HepG2 (cell line): ENCODE data around the gene LRRN1. TPM values are rescaled to one million over a fixed set of nuclear protein-coding genes. Genes with fewer than 3 reads are reported as not detected.

Experiments used
- ATAC-seq: fragments of 200-7000 bp; cut with Tn5 transposase; 3 replicates; pipeline ENCODE4 v1.9.1; 2020; ENCODE audit warnings: mild to moderate bottlenecking, moderate library complexity
- BruUV-seq: library from RNA; stranded (reverse); fragments of 400-500 nt; replicated peaks from 2 replicates; lab custom pipeline; 2021; lab: Mats Ljungman, UMichigan
- CTCF ChIA-PET: fragments of 300-600 bp; formaldehyde crosslinking; extraction: SDS; loops from one replicate; lab custom pipeline; 2021; ENCODE audit warnings: low total read pairs, inconsistent platforms, low intra/inter-chr PET ratio; lab: Yijun Ruan, JAX
- POLR2A ChIA-PET: fragments of 350-600 bp; sonication (Branson Sonifier 250); formaldehyde crosslinking; loops from one replicate; lab custom pipeline; 2020; ENCODE audit warnings: antibody characterized with exemption, inconsistent platforms; lab: Yijun Ruan, JAX
- DNase-seq: peaks from one replicate; pipeline ENCODE4 v3.0.0-alpha.2; 2015; ENCODE audit warnings: low spot score
- FAIRE-seq: peaks from 3 replicates; lab custom pipeline; 2011; peaks lifted over from hg19 to GRCh38; lab: Jason Lieb, UNC
- H2AFZ ChIP-seq: one replicate; pipeline ENCODE4 v1.6.1; 2011; ENCODE audit warnings: low read length, inconsistent platforms
- H3K27ac ChIP-seq: fragments of 300-600 bp; 3 replicates; pipeline ENCODE4 v1.8.0; 2011; ENCODE audit warnings: mixed run types, mild to moderate bottlenecking, mixed read lengths, low read length, inconsistent platforms; ENCODE audit not compliant: insufficient read depth; ENCODE audit errors: extremely low read length
- H3K27me3 ChIP-seq, 2 experiments: fragments of 200-600 bp in 1 of 2; 2 replicates in 1 of 2; 3 replicates in 1 of 2; pipeline versions ENCODE4 v1.6.0 to v1.8.0; 2011; ENCODE audit warnings: low read length in 2 of 2, mild to moderate bottlenecking in 2 of 2, moderate library complexity in 2 of 2, inconsistent platforms in 1 of 2; ENCODE audit not compliant: insufficient read depth in 2 of 2, control insufficient read depth in 1 of 2
- H3K36me3 ChIP-seq, 2 experiments: fragments of 200-600 bp in 1 of 2; replicated peaks in 1 of 2; 2 replicates in 1 of 2; 3 replicates in 1 of 2; pipeline versions ENCODE4 v1.5.1 to v1.8.0; 2011; ENCODE audit warnings: low read length in 2 of 2, inconsistent platforms in 1 of 2; ENCODE audit not compliant: insufficient read depth in 2 of 2, control insufficient read depth in 1 of 2
- H3K4me1 ChIP-seq: 2 replicates; pipeline ENCODE4 v1.5.1; 2012; ENCODE audit warnings: low read length, inconsistent platforms; ENCODE audit not compliant: insufficient read depth
- H3K4me2 ChIP-seq: 2 replicates; pipeline ENCODE4 v1.6.0; 2011; ENCODE audit warnings: low read depth, low read length, inconsistent platforms
- H3K4me3 ChIP-seq, 3 experiments: fragments of 200-600 bp in 1 of 3; sonication (generic), shearing (Covaris generic) in 1 of 3; replicated peaks in 1 of 3; 2 replicates each; pipeline ENCODE4 v1.5.1; 2011 to 2016; ENCODE audit warnings: low read length in 3 of 3, inconsistent platforms in 2 of 3, low read depth in 2 of 3, mild to moderate bottlenecking in 2 of 3, control low read depth in 1 of 3, mixed read lengths in 1 of 3; ENCODE audit not compliant: insufficient read depth in 1 of 3
- H3K79me2 ChIP-seq: one replicate; pipeline ENCODE4 v1.6.1; 2011; ENCODE audit warnings: low read length, inconsistent platforms; ENCODE audit not compliant: insufficient read depth
- H3K9ac ChIP-seq: 2 replicates; pipeline ENCODE4 v1.6.0; 2011; ENCODE audit warnings: mild to moderate bottlenecking, low read depth, low read length, inconsistent platforms; ENCODE audit not compliant: insufficient read depth
- H3K9me3 ChIP-seq: 2 replicates; pipeline ENCODE4 v1.5.1; 2012; ENCODE audit warnings: mild to moderate bottlenecking, low read length
- H4K20me1 ChIP-seq: 2 replicates; pipeline ENCODE4 v1.6.0; 2011; ENCODE audit warnings: inconsistent platforms, mild to moderate bottlenecking, low read length, moderate library complexity; ENCODE audit not compliant: insufficient read depth
- AKAP8 ChIP-seq: sonication (generic); formaldehyde crosslinking; IDR thresholded peaks from 2 replicates; pipeline ENCODE4 v1.5.1; 2020; ENCODE audit warnings: mild to moderate bottlenecking, missing genetic modification reagents
- ATF1 ChIP-seq: IDR thresholded peaks from 2 replicates; pipeline ENCODE4 v1.6.1; 2016; ENCODE audit warnings: mild to moderate bottlenecking, control low read depth
- POLR2G ChIP-seq: fragments of 200-400 bp; formaldehyde crosslinking; IDR thresholded peaks from 2 replicates; pipeline ENCODE4 v1.6.1; 2018; ENCODE audit warnings: mild to moderate bottlenecking, low read depth, low read length, moderate library complexity
- SOX13 ChIP-seq, 3 experiments: fragments of 450-650 bp in 1 of 3; sonication (generic) in 1 of 3; formaldehyde crosslinking in 1 of 3; IDR thresholded peaks in 2 of 3; conservative IDR thresholded peaks in 1 of 3; 2 replicates each; pipeline versions ENCODE4 v1.5.0 to v1.6.1; 2016 to 2020; ENCODE audit warnings: antibody characterized with exemption in 1 of 3, mild to moderate bottlenecking in 1 of 3, missing compliant biosample characterization in 1 of 3, missing genetic modification reagents in 1 of 3, moderate library complexity in 1 of 3
- SRY ChIP-seq: sonication (generic); formaldehyde crosslinking; IDR thresholded peaks from 2 replicates; pipeline ENCODE4 v1.8.0; 2022; ENCODE audit warnings: mild to moderate bottlenecking, missing genetic modification reagents
- THAP11 ChIP-seq: IDR thresholded peaks from 2 replicates; pipeline ENCODE4 v1.6.1; 2016; ENCODE audit warnings: missing biosample characterization, missing genetic modification reagents
- ZMYM2 ChIP-seq: sonication (generic); formaldehyde crosslinking; IDR thresholded peaks from 2 replicates; pipeline ENCODE4 v1.8.0; 2022; ENCODE audit warnings: mild to moderate bottlenecking, missing genetic modification reagents
- ZNF20 ChIP-seq: sonication (generic); formaldehyde crosslinking; IDR thresholded peaks from 2 replicates; pipeline ENCODE4 v1.4.0; 2020; ENCODE audit warnings: mild to moderate bottlenecking, moderate library complexity, missing genetic modification reagents
- ZNF430 ChIP-seq: sonication (generic); formaldehyde crosslinking; IDR thresholded peaks from 2 replicates; pipeline ENCODE4 v1.9.0; 2021; ENCODE audit warnings: mild to moderate bottlenecking, missing genetic modification reagents
- ZNF549 ChIP-seq: sonication (generic); formaldehyde crosslinking; IDR thresholded peaks from 2 replicates; pipeline ENCODE4 v1.5.0; 2020; ENCODE audit warnings: missing genetic modification reagents
- WGBS: methylation state at CpG from one replicate; pipeline ENCODE4 v1.1.6; 2017; ENCODE audit warnings: low lambda C conversion rate; 5-methylcytosine and 5-hydroxymethylcytosine counted together
- in situ Hi-C: cut with HindIII; loops from 2 replicates; pipeline ENCODE4 v1.10.0; 2017; ENCODE audit warnings: low pct_unique_long_range_greater_than_20kb; ENCODE audit not compliant: extremely low pct_ligation_motif_present
- intact Hi-C: fragments of 100-400 bp; cut with micrococcal nuclease; formaldehyde crosslinking; loops from one replicate; pipeline ENCODE4 v1.10.0; 2022; ENCODE audit not compliant: unreplicated experiment
- polyA plus RNA-seq, 8 experiments: library from polyadenylated mRNA; depleted of rRNA in 3 of 8; stranded (reverse) in 7 of 8; unstranded in 1 of 8; fragments of >200 nt; fragmentation: Illumina TruSeq in 4 of 8; extraction: Trizol in 4 of 8; gene quantifications; 2 replicates each; pipeline versions ENCODE4 v1.2.1 to v1.2.3, GENCODE V29; 2011 to 2016; ENCODE audit warnings: low read depth in 4 of 8, missing spikeins in 1 of 8, mixed read lengths in 1 of 8; ENCODE audit not compliant: insufficient read depth in 1 of 8
- total RNA-seq, 5 experiments: library from RNA; depleted of rRNA; stranded (reverse); fragments of >200 nt; fragmentation: Illumina TruSeq; extraction: Trizol; gene quantifications; 2 replicates each; pipeline ENCODE4 v1.2.3, GENCODE V29; 2016; ENCODE audit warnings: low read depth in 1 of 5
- TF ChIP-seq, protein P1 (sequence below): sonication (generic); formaldehyde crosslinking; IDR thresholded peaks from 2 replicates; pipeline ENCODE4 v1.4.0; 2020; ENCODE audit warnings: missing genetic modification reagents, low read depth, mild to moderate bottlenecking, borderline replicate concordance
- TF ChIP-seq, protein P2 (sequence below): fragments of 450-650 bp; IDR thresholded peaks from 2 replicates; pipeline ENCODE4 v1.6.1; 2016
- TF ChIP-seq, protein P3 (sequence below): sonication (generic); formaldehyde crosslinking; IDR thresholded peaks from 2 replicates; pipeline ENCODE4 v1.4.0; 2020; ENCODE audit warnings: missing genetic modification reagents, borderline replicate concordance
- TF ChIP-seq, protein P4 (sequence below): sonication (generic); formaldehyde crosslinking; IDR thresholded peaks from 2 replicates; pipeline ENCODE4 v1.4.0; 2020; ENCODE audit warnings: missing genetic modification reagents

Gene LRRN1
- total and polyA plus RNA-seq, 2 of the 13 experiments (the other 11 are each of a cell fraction or from before 2014, with no cell fraction given), result not detected

DNA sequence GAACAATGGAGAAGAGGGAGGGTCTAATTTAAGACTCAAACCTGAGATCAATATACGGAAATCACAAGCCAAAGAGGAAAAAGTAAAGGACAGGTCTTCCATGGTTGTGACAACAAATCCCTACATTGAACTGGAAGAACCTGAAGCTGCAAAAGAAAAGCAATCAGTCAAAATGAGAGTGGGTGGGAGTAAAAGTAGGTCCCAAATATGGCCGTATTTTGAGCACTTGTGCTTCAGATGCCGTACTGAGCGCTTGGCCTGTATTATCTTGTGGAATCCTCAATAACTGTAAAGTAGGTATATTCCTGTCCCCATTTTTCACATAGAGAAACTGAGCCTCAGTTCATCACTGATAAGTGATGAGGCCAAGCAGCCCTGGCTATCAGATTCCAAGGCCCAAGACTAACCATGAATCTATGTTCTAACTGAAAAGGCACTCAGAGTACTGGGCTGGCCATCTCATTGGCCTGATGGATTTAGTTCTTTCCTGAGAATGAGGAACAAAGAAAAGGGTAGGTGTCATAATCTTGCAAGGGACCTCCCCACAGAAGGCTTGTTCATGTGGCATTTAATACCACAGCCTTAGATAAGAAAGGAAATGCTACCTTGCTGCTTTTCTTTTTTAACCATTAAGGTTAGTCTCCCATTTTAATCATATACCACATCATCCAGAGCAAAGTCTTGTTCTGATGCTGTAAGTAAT, 52.5 kb downstream of the LRRN1 start (continued):
- TF ChIP-seq, protein P1, sequence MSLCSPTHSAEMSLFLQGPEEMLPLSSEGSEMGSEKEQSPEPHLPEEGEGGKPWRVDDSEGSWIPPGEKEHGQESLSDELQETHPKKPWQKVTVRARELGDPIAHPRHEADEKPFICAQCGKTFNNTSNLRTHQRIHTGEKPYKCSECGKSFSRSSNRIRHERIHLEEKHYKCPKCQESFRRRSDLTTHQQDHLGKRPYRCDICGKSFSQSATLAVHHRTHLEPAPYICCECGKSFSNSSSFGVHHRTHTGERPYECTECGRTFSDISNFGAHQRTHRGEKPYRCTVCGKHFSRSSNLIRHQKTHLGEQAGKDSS, result no peak
- TF ChIP-seq, protein P2, sequence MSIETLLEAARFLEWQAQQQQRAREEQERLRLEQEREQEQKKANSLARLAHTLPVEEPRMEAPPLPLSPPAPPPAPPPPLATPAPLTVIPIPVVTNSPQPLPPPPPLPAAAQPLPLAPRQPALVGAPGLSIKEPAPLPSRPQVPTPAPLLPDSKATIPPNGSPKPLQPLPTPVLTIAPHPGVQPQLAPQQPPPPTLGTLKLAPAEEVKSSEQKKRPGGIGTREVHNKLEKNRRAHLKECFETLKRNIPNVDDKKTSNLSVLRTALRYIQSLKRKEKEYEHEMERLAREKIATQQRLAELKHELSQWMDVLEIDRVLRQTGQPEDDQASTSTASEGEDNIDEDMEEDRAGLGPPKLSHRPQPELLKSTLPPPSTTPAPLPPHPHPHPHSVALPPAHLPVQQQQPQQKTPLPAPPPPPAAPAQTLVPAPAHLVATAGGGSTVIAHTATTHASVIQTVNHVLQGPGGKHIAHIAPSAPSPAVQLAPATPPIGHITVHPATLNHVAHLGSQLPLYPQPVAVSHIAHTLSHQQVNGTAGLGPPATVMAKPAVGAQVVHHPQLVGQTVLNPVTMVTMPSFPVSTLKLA, result no peak
- TF ChIP-seq SOX13 (IDR thresholded peaks at IDR 0.05), result no peak
- no peak for TF ChIP-seq SOX13 (CRISPR knock-in tag; conservative IDR thresholded peaks at IDR 0.05 in 1 of 2, IDR thresholded peaks at IDR 0.05 in 1 of 2)
- TF ChIP-seq ZNF20 (CRISPR knock-in tag), result no peak

DNA sequence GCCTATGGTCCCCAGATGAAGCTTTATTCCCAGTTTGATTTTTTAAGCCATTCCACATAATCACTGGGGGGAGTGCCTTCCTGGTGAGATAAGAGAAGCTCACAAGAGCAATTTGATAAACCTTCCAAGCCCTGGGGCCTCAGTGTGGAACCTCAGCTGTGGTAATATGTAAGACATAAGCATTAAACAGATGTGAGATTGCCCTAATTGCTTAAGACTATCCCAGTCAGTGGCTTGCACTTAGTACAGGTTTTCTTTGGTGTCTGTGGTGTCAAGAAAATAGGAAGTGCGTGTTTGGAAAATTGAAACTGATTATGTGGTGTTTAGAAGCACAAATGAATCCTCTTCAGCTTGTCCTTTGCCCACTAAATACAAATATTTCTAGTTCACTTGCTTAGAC, 54.3 kb downstream of the LRRN1 start:
- Histone ChIP-seq H3K9ac (no peak overlapping the region), H3K4me2 (no peak overlapping the region), H3K9me3 (no peaks in the 10 kb centered on the region), H3K4me1 (peaks cover 2% of the 10 kb centered on the region), H4K20me1 (no peaks in the 10 kb centered on the region), H3K4me3 (no peak overlapping the region), H3K27ac (no peak overlapping the region), H3K79me2 (no peaks in the 10 kb centered on the region), H3K27me3 (no peaks in the 10 kb centered on the region), H2AFZ (no peak overlapping the region), H3K36me3 (no peaks in the 10 kb centered on the region)
- no peak for ATAC-seq
- intact Hi-C loops (no loop called here), in situ Hi-C loops (no loop called here)
- ChIA-PET POLR2A (no interaction called here), CTCF (no interaction called here)
- DNase-seq, result no peak
- no TSS peak for BruUV-seq
- no peak for FAIRE-seq
- 3% methylated on average over 1 of the region's 1 CpG for WGBS
- TF ChIP-seq, protein P3, sequence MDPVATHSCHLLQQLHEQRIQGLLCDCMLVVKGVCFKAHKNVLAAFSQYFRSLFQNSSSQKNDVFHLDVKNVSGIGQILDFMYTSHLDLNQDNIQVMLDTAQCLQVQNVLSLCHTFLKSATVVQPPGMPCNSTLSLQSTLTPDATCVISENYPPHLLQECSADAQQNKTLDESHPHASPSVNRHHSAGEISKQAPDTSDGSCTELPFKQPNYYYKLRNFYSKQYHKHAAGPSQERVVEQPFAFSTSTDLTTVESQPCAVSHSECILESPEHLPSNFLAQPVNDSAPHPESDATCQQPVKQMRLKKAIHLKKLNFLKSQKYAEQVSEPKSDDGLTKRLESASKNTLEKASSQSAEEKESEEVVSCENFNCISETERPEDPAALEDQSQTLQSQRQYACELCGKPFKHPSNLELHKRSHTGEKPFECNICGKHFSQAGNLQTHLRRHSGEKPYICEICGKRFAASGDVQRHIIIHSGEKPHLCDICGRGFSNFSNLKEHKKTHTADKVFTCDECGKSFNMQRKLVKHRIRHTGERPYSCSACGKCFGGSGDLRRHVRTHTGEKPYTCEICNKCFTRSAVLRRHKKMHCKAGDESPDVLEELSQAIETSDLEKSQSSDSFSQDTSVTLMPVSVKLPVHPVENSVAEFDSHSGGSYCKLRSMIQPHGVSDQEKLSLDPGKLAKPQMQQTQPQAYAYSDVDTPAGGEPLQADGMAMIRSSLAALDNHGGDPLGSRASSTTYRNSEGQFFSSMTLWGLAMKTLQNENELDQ (CRISPR knock-in tag), result no peak
- TF ChIP-seq THAP11 (CRISPR knock-in tag) (no peak), SRY (CRISPR knock-in tag) (no peak), POLR2G (no peak), ZNF430 (no peak), AKAP8 (CRISPR knock-in tag) (no peak), ZNF549 (no peak), ATF1 (CRISPR knock-in tag) (no peak), ZMYM2 (no peak)
- TF ChIP-seq, protein P4, sequence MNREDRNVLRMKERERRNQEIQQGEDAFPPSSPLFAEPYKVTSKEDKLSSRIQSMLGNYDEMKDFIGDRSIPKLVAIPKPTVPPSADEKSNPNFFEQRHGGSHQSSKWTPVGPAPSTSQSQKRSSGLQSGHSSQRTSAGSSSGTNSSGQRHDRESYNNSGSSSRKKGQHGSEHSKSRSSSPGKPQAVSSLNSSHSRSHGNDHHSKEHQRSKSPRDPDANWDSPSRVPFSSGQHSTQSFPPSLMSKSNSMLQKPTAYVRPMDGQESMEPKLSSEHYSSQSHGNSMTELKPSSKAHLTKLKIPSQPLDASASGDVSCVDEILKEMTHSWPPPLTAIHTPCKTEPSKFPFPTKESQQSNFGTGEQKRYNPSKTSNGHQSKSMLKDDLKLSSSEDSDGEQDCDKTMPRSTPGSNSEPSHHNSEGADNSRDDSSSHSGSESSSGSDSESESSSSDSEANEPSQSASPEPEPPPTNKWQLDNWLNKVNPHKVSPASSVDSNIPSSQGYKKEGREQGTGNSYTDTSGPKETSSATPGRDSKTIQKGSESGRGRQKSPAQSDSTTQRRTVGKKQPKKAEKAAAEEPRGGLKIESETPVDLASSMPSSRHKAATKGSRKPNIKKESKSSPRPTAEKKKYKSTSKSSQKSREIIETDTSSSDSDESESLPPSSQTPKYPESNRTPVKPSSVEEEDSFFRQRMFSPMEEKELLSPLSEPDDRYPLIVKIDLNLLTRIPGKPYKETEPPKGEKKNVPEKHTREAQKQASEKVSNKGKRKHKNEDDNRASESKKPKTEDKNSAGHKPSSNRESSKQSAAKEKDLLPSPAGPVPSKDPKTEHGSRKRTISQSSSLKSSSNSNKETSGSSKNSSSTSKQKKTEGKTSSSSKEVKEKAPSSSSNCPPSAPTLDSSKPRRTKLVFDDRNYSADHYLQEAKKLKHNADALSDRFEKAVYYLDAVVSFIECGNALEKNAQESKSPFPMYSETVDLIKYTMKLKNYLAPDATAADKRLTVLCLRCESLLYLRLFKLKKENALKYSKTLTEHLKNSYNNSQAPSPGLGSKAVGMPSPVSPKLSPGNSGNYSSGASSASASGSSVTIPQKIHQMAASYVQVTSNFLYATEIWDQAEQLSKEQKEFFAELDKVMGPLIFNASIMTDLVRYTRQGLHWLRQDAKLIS, result no peak
